ENCODE data around the gene B4GALT5. TPM values are rescaled to one million over a fixed set of nuclear protein-coding genes. Genes with fewer than 3 reads are reported as not detected.
A peak's percentile ranks its signal among the peaks of the same experiment; 100 is the strongest.

Gene B4GALT5
- polyA plus RNA-seq, 3 donors, result 2.4 to 18.3 (median 2.7) TPM

GRCh38 chr20:49631856-49632418 lies 81.7 kb downstream of the B4GALT5 start:
- H3K27ac ChIP-seq (ENCODE audit: low read depth in 1 of 2, low read length in 2 of 2), result no peak overlapping the region
- H3K9me3 Mint-ChIP-seq, result peaks cover 0 to 9% (median 3%) of the 10 kb centered on the region in 7 donors
- TF ChIP-seq CTCF (IDR thresholded peaks at IDR 0.05), result no peak
- 85% methylated on average over 15 of the region's 15 CpGs for WGBS (ENCODE audit: insufficient coverage)
- intact Hi-C loops (cut with micrococcal nuclease), result no loop called here
- no peak overlapping the region for H3K4me2 ChIP-seq (replicated peaks; ENCODE audit: extremely low read depth, low read length, poor library complexity, severe bottlenecking)
- H3K27me3 ChIP-seq (ENCODE audit: control insufficient read depth in 2 of 2, insufficient read depth in 2 of 2, low read length in 2 of 2), result no peaks in the 10 kb centered on the region
- peaks cover 5% of the 10 kb centered on the region for H3K79me2 ChIP-seq (ENCODE audit: insufficient read depth, low read length)
- peaks cover 42 to 47% of the 10 kb centered on the region in 2 donors for H3K36me3 ChIP-seq (replicated peaks in 1 of 2; ENCODE audit: control insufficient read depth in 1 of 2, insufficient read depth in 2 of 2, low read length in 2 of 2)
- H3K9ac ChIP-seq (ENCODE audit: insufficient read depth, low read length, poor library complexity, severe bottlenecking), result no peak overlapping the region
- H4K20me1 ChIP-seq (ENCODE audit: insufficient read depth, low read length), result no peaks in the 10 kb centered on the region
- DNase-seq, result no peak
- no peak overlapping the region for H2AFZ ChIP-seq (ENCODE audit: insufficient read depth, low read depth, low read length, poor library complexity, severe bottlenecking)
- H3K36me3 Mint-ChIP-seq, result peaks cover 50 to 53% of the 10 kb centered on the region in 2 donors
- no peaks in the 10 kb centered on the region for H3K4me1 Mint-ChIP-seq
- no peaks in the 10 kb centered on the region for H3K4me1 ChIP-seq (ENCODE audit: control insufficient read depth in 1 of 2, insufficient read depth in 2 of 2, low read length in 2 of 2)
- peaks cover 0 to 7% of the 10 kb centered on the region in 2 donors for H3K9me3 ChIP-seq (replicated peaks in 1 of 2; ENCODE audit: control insufficient read depth in 1 of 2, insufficient read depth in 1 of 2, low read length in 2 of 2)
- H3K4me3 Mint-ChIP-seq, result no peak overlapping the region
- H3K27me3 Mint-ChIP-seq (ENCODE audit: low read depth in 3 of 3), result no peaks in the 10 kb centered on the region
- H3K27ac Mint-ChIP-seq, result peak overlapping the region in 3 of 7 donors; percentile 10 to 80 (median 18)
- H3K4me3 ChIP-seq (replicated peaks in 1 of 3; ENCODE audit: low read depth in 2 of 3, low read length in 3 of 3), result no peak overlapping the region

DNA sequence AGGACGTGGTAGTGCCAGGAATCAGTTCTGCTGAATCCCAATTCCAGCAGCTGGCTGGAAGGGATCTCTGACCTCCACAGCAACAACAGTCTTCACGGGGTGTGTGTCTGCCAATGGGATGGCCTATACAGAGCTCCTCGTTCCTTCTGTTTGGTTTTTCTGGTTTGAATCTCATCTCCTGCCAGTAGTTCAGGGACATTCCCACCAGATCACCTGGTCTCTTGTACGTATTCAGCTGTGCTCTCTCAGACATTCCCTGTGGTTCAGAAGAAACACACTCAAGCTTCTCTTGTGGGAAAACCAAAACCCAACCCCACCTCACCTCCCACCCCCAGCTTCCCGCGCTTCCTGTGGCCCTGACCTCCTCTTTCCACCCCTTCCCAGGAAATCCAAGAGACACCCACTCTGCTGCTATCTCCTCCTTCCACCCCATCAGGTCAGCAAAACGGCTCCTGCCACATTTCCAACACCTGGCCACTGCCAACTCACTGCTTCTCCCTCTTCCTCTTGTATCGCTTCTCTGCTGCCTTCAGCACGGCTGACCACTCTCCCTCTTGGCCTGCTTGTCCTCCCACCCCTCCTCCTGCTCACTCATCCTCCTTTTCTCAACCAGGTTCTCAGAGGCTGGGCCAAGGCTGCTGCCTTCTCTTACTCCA lies 82.5 kb downstream of the B4GALT5 start:
- Histone ChIP-seq H4K20me1 (ENCODE audit: insufficient read depth, low read length) (no peaks in the 10 kb centered on the region), H3K9ac (ENCODE audit: insufficient read depth, low read length, poor library complexity, severe bottlenecking) (no peak overlapping the region), H3K4me2 (replicated peaks; ENCODE audit: extremely low read depth, low read length, poor library complexity, severe bottlenecking) (no peak overlapping the region), H2AFZ (ENCODE audit: insufficient read depth, low read depth, low read length, poor library complexity, severe bottlenecking) (no peak overlapping the region), H3K36me3 (replicated peaks in 1 of 2; ENCODE audit: control insufficient read depth in 1 of 2, insufficient read depth in 2 of 2, low read length in 2 of 2) (peaks cover 34 to 40% of the 10 kb centered on the region in 2 donors), H3K27ac (ENCODE audit: low read depth in 1 of 2, low read length in 2 of 2) (peak overlapping the region in 1 of 2 donors; percentile 10), H3K4me3 (replicated peaks in 1 of 3; ENCODE audit: low read depth in 2 of 3, low read length in 3 of 3) (no peak overlapping the region), H3K9me3 (replicated peaks in 1 of 2; ENCODE audit: control insufficient read depth in 1 of 2, insufficient read depth in 1 of 2, low read length in 2 of 2) (peaks cover 0 to 7% of the 10 kb centered on the region in 2 donors), H3K27me3 (ENCODE audit: control insufficient read depth in 2 of 2, insufficient read depth in 2 of 2, low read length in 2 of 2) (no peaks in the 10 kb centered on the region), H3K79me2 (ENCODE audit: insufficient read depth, low read length) (peaks cover 5% of the 10 kb centered on the region), H3K4me1 (ENCODE audit: control insufficient read depth in 1 of 2, insufficient read depth in 2 of 2, low read length in 2 of 2) (no peaks in the 10 kb centered on the region)
- Mint-ChIP-seq H3K27me3 (ENCODE audit: low read depth in 3 of 3) (no peaks in the 10 kb centered on the region), H3K9me3 (peaks cover 0 to 9% (median 3%) of the 10 kb centered on the region in 7 donors), H3K27ac (peak overlapping the region in 6 of 7 donors; percentile 10 to 80 (median 43)), H3K4me1 (no peaks in the 10 kb centered on the region), H3K36me3 (peaks cover 43 to 45% of the 10 kb centered on the region in 2 donors), H3K4me3 (no peak overlapping the region)
- DNase-seq, result no peak
- TF ChIP-seq CTCF (IDR thresholded peaks at IDR 0.05), result no peak
- WGBS (ENCODE audit: insufficient coverage), result 83% methylated on average over 8 of the region's 9 CpGs
- intact Hi-C loops (cut with micrococcal nuclease), result no loop called here

Data from CD14-positive monocyte (primary cell).